GM18907 (cell line): ENCODE results near the gene SMARCD2.
"Not testable (repeated sequence)": the region's sequence is repeated elsewhere in the genome, so short reads cannot be mapped to it uniquely, and the experiment has no call there.

ENCODE experiments used
- ATAC-seq: cut with Tn5 transposase; IDR thresholded peaks from one replicate; pipeline ENCODE4 v1.9.1; 2021; ENCODE audit warnings: mild to moderate bottlenecking, moderate library complexity; ENCODE audit not compliant: unreplicated experiment

SMARCD2 gene

DNA sequence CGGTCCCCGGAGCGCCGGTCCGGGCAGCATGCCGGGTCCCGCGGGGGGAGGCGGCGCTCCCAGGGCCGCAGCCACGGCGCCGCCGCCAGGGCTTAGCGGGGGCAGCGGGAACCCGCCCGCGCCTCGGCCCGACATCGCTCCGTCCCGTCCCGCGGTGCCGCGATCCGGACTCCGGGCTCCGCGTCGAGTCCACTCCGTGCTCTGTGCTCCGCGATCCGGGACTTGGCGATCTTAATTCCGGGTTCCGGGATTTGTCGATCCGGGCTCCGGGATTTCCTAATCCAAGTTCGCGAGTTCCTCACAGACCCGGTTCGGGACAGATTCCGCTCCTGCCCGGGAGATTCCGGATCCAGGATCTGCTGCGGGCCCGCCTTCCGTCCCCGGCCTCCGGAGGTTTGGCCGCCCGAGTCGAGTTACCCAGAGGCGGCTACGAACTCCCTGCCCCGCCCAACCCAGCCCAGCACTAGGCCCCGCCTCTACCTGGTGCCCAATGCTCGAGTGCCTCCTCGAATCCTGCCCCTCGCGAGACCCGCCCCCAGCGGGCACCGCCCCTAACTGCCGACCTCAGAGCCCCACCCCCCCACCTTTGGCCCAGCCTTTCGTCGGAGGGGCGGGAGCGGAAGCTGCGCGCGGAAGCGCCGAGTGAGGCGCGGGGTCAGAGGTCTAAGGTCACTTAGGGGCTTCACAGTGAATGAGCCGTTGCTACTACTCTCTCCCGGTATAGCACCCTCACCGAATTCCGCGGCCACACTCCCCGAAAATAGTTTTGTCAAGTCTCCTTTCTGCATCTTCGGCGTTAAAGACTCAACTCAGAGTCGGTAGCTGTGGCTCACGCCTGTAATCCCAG lies at the start of gene SMARCD2:
SMARCD2 (minus strand) TSS at position 146 of the 847 bp plus-strand sequence; CDS start at position 135, 11 bp downstream.
- ATAC-seq = peak; percentile 76

GRCh38 chr17:63889026-63889848 lies 46.8 kb upstream of the SMARCD2 start:
- not testable (repeated sequence) for ATAC-seq

DNA sequence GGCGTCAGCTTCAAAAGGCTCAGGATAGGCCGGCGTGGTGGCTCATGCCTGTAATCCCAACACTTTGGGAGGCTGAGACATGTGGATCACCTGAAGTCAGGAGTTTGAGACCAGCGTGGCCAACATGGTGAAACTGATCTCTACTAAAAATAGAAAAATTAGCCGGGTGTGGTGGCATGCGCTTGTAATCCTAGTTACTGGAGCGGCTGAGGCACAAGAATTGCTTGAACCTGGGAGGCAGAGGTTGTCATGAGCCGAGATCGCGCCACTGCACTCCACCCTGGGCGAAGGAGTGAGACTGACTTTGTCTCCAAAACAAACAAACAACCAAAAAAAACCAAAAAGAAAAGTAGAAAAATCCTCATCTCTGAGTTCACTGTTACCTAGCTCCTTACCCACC lies 42.6 kb upstream of the SMARCD2 start:
- not testable (repeated sequence) for ATAC-seq

GRCh38 chr17:63882626-63883126 lies 40.2 kb upstream of the SMARCD2 start:
- not testable (repeated sequence) for ATAC-seq

DNA sequence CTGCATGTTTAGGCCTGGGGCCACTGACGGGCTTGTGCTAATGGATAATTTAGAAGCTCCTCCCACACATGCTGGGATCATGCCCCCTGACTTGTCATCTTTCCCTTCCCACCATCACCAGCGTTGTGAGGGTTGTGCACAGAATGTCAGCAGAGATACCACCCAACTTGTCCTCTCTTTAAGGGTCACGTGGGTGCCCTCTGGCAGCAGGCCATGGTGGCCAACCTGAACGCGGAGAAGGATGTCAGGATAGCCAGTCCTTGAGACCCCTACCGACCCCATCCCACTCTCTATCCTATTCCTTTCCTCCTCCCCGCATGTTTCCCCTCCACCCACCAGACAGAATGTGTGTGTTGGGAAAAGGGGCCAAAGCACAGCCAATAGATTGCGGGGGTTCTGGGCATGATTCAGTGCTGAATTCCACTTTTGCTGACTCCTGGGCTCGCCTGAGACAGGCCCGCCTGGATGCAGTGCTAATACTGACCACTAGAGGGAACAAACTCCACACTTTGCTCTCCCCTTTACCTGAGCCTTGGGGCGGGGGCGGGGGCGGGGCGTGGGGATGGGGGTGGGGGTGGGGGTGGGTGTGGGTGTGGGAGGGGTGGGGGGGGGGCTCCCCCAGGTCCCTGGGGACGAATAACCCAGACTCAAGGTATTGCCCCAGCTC lies 39.6 kb upstream of the SMARCD2 start, which contains the start of gene GH2:
GH2 (minus strand) TSS at position 10 of the 667 bp plus-strand sequence. CDS start 143 bp downstream, outside the sequence.
- ATAC-seq = no peak

- ATAC-seq = not testable (repeated sequence)
These were observed 38.9 kb upstream of the SMARCD2 start for GRCh38 chr17:63881337-63881736.

DNA sequence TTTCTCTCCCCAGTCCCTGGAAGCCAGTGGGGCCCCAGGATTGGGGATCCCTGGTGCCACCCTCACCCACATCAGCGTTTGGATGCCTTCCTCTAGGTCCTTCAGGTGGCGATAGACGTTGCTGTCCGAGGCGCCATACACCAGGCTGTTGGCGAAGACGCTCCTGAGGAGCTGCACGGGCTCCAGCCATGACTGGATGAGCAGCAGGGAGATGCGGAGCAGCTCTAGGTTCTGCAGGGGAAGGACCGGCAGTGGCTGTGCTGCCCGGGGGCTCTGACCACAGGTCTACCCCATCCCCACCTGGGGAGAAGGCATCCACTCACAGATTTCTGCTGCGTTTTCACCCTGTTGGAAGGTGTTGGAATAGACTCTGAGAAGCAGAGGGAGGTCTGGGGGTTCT lies 38.2 kb upstream of the SMARCD2 start:
- no peak for ATAC-seq

GRCh38 chr17:63878413-63878812 lies 35.9 kb upstream of the SMARCD2 start:
- ATAC-seq = not testable (repeated sequence)

DNA sequence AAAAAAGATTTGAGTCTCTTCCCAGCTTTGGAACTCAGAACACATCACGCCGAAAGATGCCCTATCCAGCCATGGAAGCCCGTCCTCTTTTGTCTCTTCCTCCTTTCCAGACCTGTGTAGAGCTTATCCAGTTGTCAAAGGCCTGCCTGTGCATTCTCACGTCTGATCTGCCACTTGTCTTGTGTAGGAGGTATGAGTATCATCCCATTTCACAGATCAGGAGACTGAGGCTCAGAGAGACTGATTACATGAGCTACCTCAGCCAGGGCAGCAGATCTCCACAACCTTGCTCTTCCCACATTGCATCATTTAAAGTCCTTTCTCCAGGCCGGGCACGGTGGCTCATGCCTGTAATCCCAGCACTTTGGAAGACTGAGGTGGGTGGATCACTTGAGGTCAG lies 32.2 kb upstream of the SMARCD2 start:
- ATAC-seq = not testable (repeated sequence)

- not testable (repeated sequence) for ATAC-seq
These were observed 31.7 kb upstream of the SMARCD2 start for GRCh38 chr17:63874061-63874626.

GRCh38 chr17:63873577-63873976 lies 31.1 kb upstream of the SMARCD2 start, which contains the start of gene CSH2:
Gene CSH2, minus strand, starts transcription at chr17:63873677. Its CDS starts 63 bp downstream, at chr17:63873614.
- ATAC-seq = not testable (repeated sequence)

GRCh38 chr17:63871646-63872365 lies 29.3 kb upstream of the SMARCD2 start:
- ATAC-seq = not testable (repeated sequence)

GRCh38 chr17:63870292-63870665 lies 27.8 kb upstream of the SMARCD2 start:
- not testable (repeated sequence) for ATAC-seq

DNA sequence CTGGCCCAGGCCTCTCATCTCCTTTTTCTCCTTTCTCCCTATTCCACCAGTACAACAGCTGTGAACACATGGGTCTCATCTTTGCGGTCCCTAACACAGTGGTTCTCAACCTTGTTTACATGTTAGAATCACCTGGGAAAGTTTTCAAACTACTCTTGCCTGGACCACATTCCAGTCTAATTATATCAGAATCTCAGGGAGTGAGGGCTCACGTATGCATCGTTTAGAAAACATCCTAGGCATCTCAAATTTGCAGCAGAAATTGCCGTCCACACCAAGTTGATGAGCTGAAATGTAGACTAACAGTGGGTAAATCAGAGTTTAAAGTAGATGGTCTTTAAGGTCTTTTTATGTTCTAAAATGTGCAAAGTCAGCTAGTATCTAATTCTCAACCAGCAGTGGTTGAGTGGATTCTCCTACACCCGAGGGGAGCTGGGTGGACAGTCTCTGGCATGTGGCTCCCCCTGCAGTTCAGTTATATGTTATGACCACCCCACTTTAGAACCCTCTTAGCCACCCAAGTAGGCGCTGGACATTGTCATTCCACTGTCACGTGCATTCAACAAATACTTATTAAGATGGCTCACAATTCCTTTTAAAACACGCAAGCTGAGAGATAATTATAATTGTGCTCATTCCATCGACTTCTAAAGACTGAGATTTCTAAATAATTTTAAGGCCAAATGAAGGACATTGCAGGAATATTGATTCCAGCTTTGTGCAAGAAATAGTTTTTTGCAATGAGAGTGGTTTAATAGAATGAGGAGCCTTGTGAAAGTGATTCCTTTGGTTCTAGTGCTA lies 27.2 kb upstream of the SMARCD2 start:
- ATAC-seq = not testable (repeated sequence)

GRCh38 chr17:63866625-63867024 lies 24.1 kb upstream of the SMARCD2 start:
- ATAC-seq = not testable (repeated sequence)

GRCh38 chr17:63859257-63859656 lies 16.8 kb upstream of the SMARCD2 start:
- no peak for ATAC-seq

DNA sequence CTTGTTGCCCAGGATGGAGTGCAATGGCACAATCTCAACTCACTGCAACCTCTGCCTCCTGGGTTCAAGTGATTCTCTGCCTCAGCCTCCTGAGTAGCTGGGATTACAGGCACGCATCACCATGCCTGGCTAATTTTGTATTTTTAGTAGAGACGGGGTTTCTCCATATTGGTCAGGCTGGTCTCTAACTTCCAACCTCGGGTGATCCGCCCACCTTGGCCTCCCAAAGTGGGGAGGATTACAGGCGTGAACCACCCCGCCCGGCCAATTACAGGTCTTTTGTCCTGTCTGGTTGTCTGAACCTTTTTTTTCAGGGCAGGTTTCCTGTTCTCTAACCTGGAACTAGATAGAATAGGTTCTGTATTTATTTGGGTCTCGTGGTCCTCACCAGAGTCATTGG lies 13.9 kb upstream of the SMARCD2 start:
- ATAC-seq = not testable (repeated sequence)

DNA sequence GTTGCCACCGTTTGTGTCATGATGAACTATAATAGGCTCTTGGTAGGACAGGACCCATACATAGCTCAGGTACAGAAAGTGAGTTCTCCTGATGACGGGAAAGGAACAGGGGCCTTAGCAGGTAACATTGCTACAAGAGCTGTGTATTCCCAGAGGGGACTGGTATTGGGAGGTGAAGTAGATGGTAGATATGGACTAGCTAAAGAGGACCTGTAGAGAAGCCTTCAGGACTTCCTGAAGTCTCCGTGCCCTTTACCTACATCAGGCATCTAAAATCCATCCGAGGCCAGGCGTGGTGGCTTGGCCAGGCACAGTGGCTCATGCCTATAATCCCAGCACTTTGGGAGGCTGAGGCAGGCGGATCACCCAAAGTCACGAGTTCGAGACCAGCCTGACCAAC lies 12.7 kb upstream of the SMARCD2 start:
- ATAC-seq = no peak

- ATAC-seq = no peak
These were observed 12.2 kb upstream of the SMARCD2 start for GRCh38 chr17:63854709-63855108.
